HUES64 (cell line): ENCODE measurements around the gene PTPN23.

Experiments used
- H3K27ac ChIP-seq: 2 replicates; pipeline ENCODE4 v1.7.0; 2013; ENCODE audit warnings: low read depth, low read length, inconsistent platforms
- H3K27me3 ChIP-seq: 2 replicates; pipeline ENCODE4 v1.6.1; 2013; ENCODE audit warnings: mild to moderate bottlenecking, low read length; ENCODE audit not compliant: insufficient read depth
- H3K36me3 ChIP-seq: 2 replicates; pipeline ENCODE4 v1.6.1; 2013; ENCODE audit warnings: mild to moderate bottlenecking, low read length; ENCODE audit not compliant: insufficient read depth
- H3K4me1 ChIP-seq: 2 replicates; pipeline ENCODE4 v1.6.1; 2013; ENCODE audit warnings: mild to moderate bottlenecking, low read length, moderate library complexity; ENCODE audit not compliant: insufficient read depth
- H3K4me3 ChIP-seq: 2 replicates; pipeline ENCODE4 v1.5.1; 2013; ENCODE audit warnings: mild to moderate bottlenecking, low read length, moderate library complexity
- H3K9ac ChIP-seq: 2 replicates; pipeline ENCODE4 v1.6.1; 2013; ENCODE audit warnings: mild to moderate bottlenecking, low read depth, low read length
- H3K9me3 ChIP-seq: 2 replicates; pipeline ENCODE4 v1.6.1; 2013; ENCODE audit warnings: low read depth, low read length; ENCODE audit not compliant: insufficient read depth
- WGBS: fragments of 150-250, 120-280 bp; methylation state at CpG from one replicate; pipeline ENCODE4 v1.1.7; 2013; ENCODE audit warnings: missing lambda C conversion rate; 5-methylcytosine and 5-hydroxymethylcytosine counted together

The PTPN23 gene

GRCh38 chr3:47407896-47408838 lies 27.3 kb downstream of the PTPN23 start:
- Histone ChIP-seq H3K9me3 (no peaks in the 10 kb centered on the region), H3K27me3 (no peaks in the 10 kb centered on the region), H3K4me3 (no peak overlapping the region), H3K36me3 (peaks cover 67% of the 10 kb centered on the region), H3K4me1 (no peaks in the 10 kb centered on the region), H3K27ac (no peak overlapping the region), H3K9ac (no peak overlapping the region)
- 94% methylated on average over 18 of the region's 18 CpGs for WGBS

- H3K36me3 ChIP-seq, result peaks cover 68% of the 10 kb centered on the region
- H3K27me3 ChIP-seq, result no peaks in the 10 kb centered on the region
- no peaks in the 10 kb centered on the region for H3K9me3 ChIP-seq
- WGBS, result 95% methylated on average over 15 of the region's 15 CpGs
- H3K9ac ChIP-seq, result no peak overlapping the region
- H3K4me1 ChIP-seq, result no peaks in the 10 kb centered on the region
- no peak overlapping the region for H3K4me3 ChIP-seq
- no peak overlapping the region for H3K27ac ChIP-seq
Observed at GRCh38 chr3:47408839-47409229, 28.0 kb downstream of the PTPN23 start.

GRCh38 chr3:47409284-47409683 lies 28.5 kb downstream of the PTPN23 start:
- H3K9ac ChIP-seq, result no peak overlapping the region
- H3K27ac ChIP-seq, result no peak overlapping the region
- no peaks in the 10 kb centered on the region for H3K4me1 ChIP-seq
- H3K27me3 ChIP-seq, result no peaks in the 10 kb centered on the region
- H3K9me3 ChIP-seq, result no peaks in the 10 kb centered on the region
- WGBS, result 97% methylated on average over 15 of the region's 15 CpGs
- H3K36me3 ChIP-seq, result peaks cover 72% of the 10 kb centered on the region
- H3K4me3 ChIP-seq, result no peak overlapping the region

- H3K36me3 ChIP-seq, result peaks cover 78% of the 10 kb centered on the region
Observed at GRCh38 chr3:47409688-47410416, 29.0 kb downstream of the PTPN23 start.

GRCh38 chr3:47410417-47410720 lies 29.5 kb downstream of the PTPN23 start:
- Histone ChIP-seq H3K4me1 (no peaks in the 10 kb centered on the region), H3K36me3 (peaks cover 83% of the 10 kb centered on the region), H3K4me3 (no peak overlapping the region), H3K9me3 (no peaks in the 10 kb centered on the region), H3K27me3 (no peaks in the 10 kb centered on the region), H3K9ac (no peak overlapping the region), H3K27ac (no peak overlapping the region)
- WGBS, result 78% methylated on average over 10 of the region's 10 CpGs

More at GRCh38 chr3:47409688-47410416, 29.0 kb downstream of the PTPN23 start:
- H3K4me3 ChIP-seq, result no peak overlapping the region
- no peaks in the 10 kb centered on the region for H3K27me3 ChIP-seq
- no peaks in the 10 kb centered on the region for H3K9me3 ChIP-seq
- 95% methylated on average over 26 of the region's 26 CpGs for WGBS
- H3K4me1 ChIP-seq, result no peaks in the 10 kb centered on the region
- H3K27ac ChIP-seq, result no peak overlapping the region
- no peak overlapping the region for H3K9ac ChIP-seq

GRCh38 chr3:47410801-47411646 lies 30.2 kb downstream of the PTPN23 start:
- H3K9ac ChIP-seq, result no peak overlapping the region
- peaks cover 86% of the 10 kb centered on the region for H3K36me3 ChIP-seq
- H3K9me3 ChIP-seq, result no peaks in the 10 kb centered on the region
- WGBS, result 96% methylated on average over 30 of the region's 30 CpGs
- no peak overlapping the region for H3K27ac ChIP-seq
- H3K4me3 ChIP-seq, result no peak overlapping the region
- no peaks in the 10 kb centered on the region for H3K27me3 ChIP-seq
- no peaks in the 10 kb centered on the region for H3K4me1 ChIP-seq

- H3K9ac ChIP-seq, result no peak overlapping the region
- H3K27ac ChIP-seq, result no peak overlapping the region
- H3K4me1 ChIP-seq, result no peaks in the 10 kb centered on the region
- H3K4me3 ChIP-seq, result no peak overlapping the region
- no peaks in the 10 kb centered on the region for H3K9me3 ChIP-seq
- 96% methylated on average over 24 of the region's 24 CpGs for WGBS
- H3K36me3 ChIP-seq, result peaks cover 85% of the 10 kb centered on the region
- H3K27me3 ChIP-seq, result no peaks in the 10 kb centered on the region
Observed at GRCh38 chr3:47411696-47412452, 31.1 kb downstream of the PTPN23 start.

GRCh38 chr3:47412453-47412756 lies 31.6 kb downstream of the PTPN23 start:
- no peaks in the 10 kb centered on the region for H3K27me3 ChIP-seq
- no peaks in the 10 kb centered on the region for H3K4me1 ChIP-seq
- 94% methylated on average over 5 of the region's 5 CpGs for WGBS
- no peak overlapping the region for H3K27ac ChIP-seq
- no peaks in the 10 kb centered on the region for H3K9me3 ChIP-seq
- no peak overlapping the region for H3K9ac ChIP-seq
- no peak overlapping the region for H3K4me3 ChIP-seq
- H3K36me3 ChIP-seq, result peaks cover 84% of the 10 kb centered on the region

- Histone ChIP-seq H3K27me3 (no peaks in the 10 kb centered on the region), H3K9me3 (no peaks in the 10 kb centered on the region), H3K4me1 (no peaks in the 10 kb centered on the region), H3K9ac (no peak overlapping the region), H3K4me3 (no peak overlapping the region), H3K36me3 (peaks cover 80% of the 10 kb centered on the region), H3K27ac (no peak overlapping the region)
- WGBS, result 86% methylated on average over 12 of the region's 12 CpGs
Observed at GRCh38 chr3:47412842-47413520, 32.2 kb downstream of the PTPN23 start.

- Histone ChIP-seq H3K4me3 (no peak overlapping the region), H3K27me3 (no peaks in the 10 kb centered on the region), H3K36me3 (peaks cover 74% of the 10 kb centered on the region), H3K27ac (no peak overlapping the region), H3K9me3 (no peaks in the 10 kb centered on the region), H3K9ac (no peak overlapping the region), H3K4me1 (no peaks in the 10 kb centered on the region)
- 95% methylated on average over 7 of the region's 7 CpGs for WGBS
Observed at GRCh38 chr3:47413751-47414150, 32.9 kb downstream of the PTPN23 start.
